Adrenal gland (tissue), 5 donors: ENCODE results near the gene TRAF7.
"Not testable (repeated sequence)": the region's sequence is repeated elsewhere in the genome, so short reads cannot be mapped to it uniquely, and the experiment has no call there.

Source experiments
- CTCF ChIP-seq, 6 experiments: fragments of 450-650 bp in 4 of 6; fragments of 200-600 bp in 2 of 6; sonication (generic) in 1 of 6; IDR thresholded peaks; 1 replicate in 5 of 6; 2 replicates in 1 of 6; pipeline versions ENCODE4 v1.5.1 to v1.8.0; 2016 to 2021; ENCODE audit warnings: antibody characterized with exemption in 6 of 6, mild to moderate bottlenecking in 2 of 6, moderate library complexity in 1 of 6
- POLR2A ChIP-seq, 2 donors: fragments of 450-650 bp; IDR thresholded peaks; one replicate each; pipeline ENCODE4 v1.6.1; 2017; ENCODE audit warnings: antibody characterized with exemption in 2 of 2, mild to moderate bottlenecking in 2 of 2, moderate library complexity in 1 of 2
- donor health status: DM: no; HTN: no; CAD: no.

GRCh38 chr16:2124377-2124693 lies 31.2 kb upstream of the TRAF7 start:
- TF ChIP-seq CTCF, POLR2A (IDR thresholded peaks at IDR 0.05): not testable (repeated sequence)
